DMS53 treated with DMSO at 0.1 percent for 48 hours (cell line): Measurements from ENCODE around the gene ERAL1.
A peak's percentile ranks its signal among the peaks of the same experiment; 100 is the strongest.
"Not testable (repeated sequence)": the region's sequence is repeated elsewhere in the genome, so short reads cannot be mapped to it uniquely, and the experiment has no call there.

Experiments
- DNase-seq: peaks from one replicate; lab custom pipeline; 2025; ENCODE audit not compliant: unreplicated experiment; lab: John Stamatoyannopoulos, UW

ERAL1 gene

DNA sequence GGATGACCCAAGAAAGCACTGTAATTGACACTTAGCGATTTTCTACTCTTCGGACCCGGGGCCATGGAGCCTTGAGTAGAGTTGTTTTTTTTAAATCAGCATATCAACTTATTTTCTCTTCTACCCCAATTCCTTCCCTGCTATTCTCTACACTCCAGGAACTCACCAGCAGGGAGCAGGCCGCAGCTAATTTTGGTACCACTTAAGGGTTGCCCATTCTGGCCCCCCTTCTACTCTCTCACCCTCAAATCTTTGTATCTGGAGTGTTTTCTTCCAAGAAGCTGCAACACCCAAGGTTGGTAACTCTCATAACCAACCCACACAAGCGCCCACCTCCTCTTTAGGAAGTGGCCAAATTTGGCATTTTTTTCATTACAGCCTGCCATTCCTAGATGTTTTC is 5.5 kb upstream of the ERAL1 start:
- no peak for DNase-seq

DNA sequence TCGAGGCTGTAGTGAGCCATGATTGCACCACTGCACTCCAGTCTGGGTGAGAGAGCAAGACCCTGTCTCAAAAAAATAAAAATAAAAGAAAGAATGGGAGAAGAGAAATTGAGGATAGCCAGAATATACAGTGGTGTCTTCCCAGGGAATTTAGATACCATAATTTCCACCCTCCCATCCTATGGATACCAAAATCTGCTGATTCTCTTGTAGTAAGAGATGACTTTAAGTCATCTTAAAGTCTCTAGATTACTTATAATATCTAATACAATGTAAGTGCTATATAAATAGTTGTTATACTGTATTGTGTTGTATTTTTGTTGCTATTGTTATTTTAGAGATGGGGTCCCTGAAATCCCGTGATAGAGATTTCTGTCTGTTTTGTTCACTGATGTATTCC is 1.5 kb upstream of the ERAL1 start:
- no peak for DNase-seq

- DNase-seq, result no peak
Measured at GRCh38 chr17:28855336-28855679, 492 bp downstream of the ERAL1 start.

- no peak for DNase-seq
Measured at GRCh38 chr17:28856028-28856574, 1.3 kb downstream of the ERAL1 start.

GRCh38 chr17:28857905-28858800 is 3.3 kb downstream of the ERAL1 start:
- DNase-seq, result no peak

- DNase-seq, result no peak
Measured at GRCh38 chr17:28858801-28859355, 4.1 kb downstream of the ERAL1 start.

- no peak for DNase-seq
Measured at GRCh38 chr17:28860363-28860808, 5.6 kb downstream of the ERAL1 start.

- no peak for DNase-seq
Measured at GRCh38 chr17:28861393-28862203, 6.8 kb downstream of the ERAL1 start.

DNA sequence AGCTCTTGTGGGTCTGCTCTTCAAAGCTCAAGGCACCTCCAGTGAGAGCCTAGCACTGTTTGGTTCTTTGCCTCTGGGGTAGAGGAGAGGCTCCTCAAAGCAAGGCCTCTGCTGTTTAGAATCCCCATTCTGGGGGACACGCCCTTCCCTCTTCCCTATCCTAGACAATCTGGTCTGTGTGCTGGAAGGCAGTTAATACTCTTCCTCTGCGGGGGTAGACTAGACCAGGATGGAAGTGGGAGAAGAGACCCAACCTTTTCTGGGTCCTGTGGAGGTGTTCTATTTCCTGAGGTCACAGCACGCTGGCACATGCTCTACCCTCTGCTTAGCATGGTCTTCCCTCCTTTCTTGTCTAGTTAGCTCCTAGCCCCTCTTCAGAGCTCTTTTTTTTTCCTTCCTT is 7.7 kb downstream of the ERAL1 start:
- DNase-seq, result no peak

GRCh38 chr17:28863953-28864352 is 9.1 kb downstream of the ERAL1 start:
- no peak for DNase-seq

GRCh38 chr17:28864991-28865849 is 10.4 kb downstream of the ERAL1 start:
- no peak for DNase-seq

GRCh38 chr17:28865946-28866752 is 11.3 kb downstream of the ERAL1 start:
- peak; percentile 5 for DNase-seq

DNA sequence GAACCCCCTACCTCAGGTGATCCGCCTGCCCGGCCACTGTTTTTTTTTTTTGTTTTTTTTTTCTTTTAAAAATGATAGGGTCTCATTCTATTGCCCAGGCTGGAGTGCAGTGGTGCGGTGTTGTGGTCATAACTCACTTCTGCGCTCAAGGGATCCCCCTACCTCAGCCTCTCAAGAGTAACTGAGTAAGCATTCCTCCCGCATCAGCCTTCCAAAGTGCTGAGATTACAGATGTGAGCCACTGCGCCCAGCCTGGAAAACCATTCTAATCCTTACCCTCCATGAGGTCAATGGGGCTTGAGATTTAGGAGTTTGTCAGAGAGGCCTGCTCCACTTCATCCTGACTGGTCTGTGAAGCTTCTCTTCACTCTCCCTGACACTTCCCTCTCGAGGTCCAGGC is 12.5 kb downstream of the ERAL1 start:
- DNase-seq, result no peak

GRCh38 chr17:28871056-28871579 is 16.3 kb downstream of the ERAL1 start:
- DNase-seq, result no peak

DNA sequence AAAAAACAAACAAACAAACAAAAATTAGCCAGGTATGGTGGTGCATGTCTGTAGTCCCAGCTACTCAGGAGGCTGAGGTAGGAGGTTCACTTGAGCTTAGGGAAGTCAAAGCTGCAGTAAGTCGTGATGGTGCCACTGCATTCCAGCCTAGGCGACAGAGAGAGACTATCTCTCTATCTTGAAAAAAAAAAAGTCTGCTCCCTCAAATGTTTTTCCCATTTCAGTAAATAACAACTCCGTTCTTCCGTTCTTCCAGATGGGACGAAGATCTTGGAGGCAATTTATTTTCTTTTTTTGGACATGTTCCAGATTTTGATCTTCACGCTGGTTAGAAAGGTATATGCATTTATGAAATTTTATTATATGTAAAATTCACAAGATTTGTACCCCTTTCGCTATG is 19.0 kb downstream of the ERAL1 start:
- no peak for DNase-seq

- no peak for DNase-seq
Measured at GRCh38 chr17:28874750-28875149, 19.9 kb downstream of the ERAL1 start.

DNA sequence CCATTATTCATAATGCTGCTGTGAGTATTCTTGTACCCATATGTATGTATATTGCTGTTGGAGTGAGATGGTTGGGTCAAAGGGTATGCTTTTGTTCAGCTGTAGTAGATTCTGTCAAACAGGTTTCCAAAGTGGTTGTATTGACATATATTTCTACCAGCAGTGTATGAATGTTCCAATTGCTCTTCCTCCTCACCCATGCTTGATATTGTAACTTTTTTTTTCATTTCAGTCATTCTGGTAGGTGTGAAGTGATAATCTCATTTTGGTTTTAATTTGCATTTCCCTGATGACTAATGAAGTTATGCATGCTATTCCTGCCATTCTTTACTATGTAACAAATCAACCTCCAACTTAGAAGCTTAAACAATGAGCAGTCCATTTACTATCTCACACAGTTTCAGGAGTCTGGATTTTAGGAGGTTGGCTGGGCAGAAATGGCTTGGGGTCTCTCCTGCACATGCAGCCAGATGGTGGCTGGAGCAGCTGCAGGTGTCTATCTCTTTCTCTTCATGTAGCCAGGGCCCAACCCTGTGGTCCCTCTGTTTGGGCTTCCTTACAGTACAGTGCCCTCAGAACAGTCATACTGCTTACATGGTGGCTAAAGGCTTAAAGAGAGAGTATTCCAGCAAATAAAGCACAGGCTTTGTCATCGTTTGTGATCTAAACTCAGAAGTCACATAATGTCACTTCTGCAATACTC is 21.2 kb downstream of the ERAL1 start:
- no peak for DNase-seq

GRCh38 chr17:28877150-28877711 is 22.4 kb downstream of the ERAL1 start:
- DNase-seq, result not testable (repeated sequence)
